ENCODE measurements around the gene FAM177A1. TPM values are rescaled to one million over a fixed set of nuclear protein-coding genes. Genes with fewer than 3 reads are reported as not detected.
"Not testable (repeated sequence)": the region's sequence is repeated elsewhere in the genome, so short reads cannot be mapped to it uniquely, and the experiment has no call there.

FAM177A1 gene
- total and polyA plus RNA-seq, 9 donors: 31.3 to 38.1 (median 34.5) TPM

DNA sequence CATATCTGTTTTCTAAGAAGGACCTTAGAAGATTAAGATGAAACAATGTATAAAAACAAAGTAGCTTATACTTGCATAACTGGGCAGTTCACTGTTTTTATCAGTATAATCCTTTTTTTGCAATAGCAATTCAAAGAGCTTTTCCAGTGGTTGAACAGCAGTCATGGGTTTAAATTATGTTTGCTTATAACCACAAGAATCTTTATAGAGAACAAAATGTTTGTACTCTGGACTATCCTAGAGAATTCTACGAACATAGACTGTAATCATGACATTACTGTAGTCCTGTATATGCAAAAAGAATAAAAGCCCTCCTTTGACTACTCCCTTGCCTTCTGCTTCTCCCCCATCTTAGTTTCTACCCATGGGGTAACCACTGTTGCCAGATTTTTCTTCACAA, 5.7 kb downstream of the FAM177A1 start:
- H3K27me3 ChIP-seq (ENCODE audit: control insufficient read depth, insufficient read depth, low read length): no peaks in the 10 kb centered on the region
- WGBS (ENCODE audit: insufficient coverage): no CpG with 5 or more reads among the region's 1 CpG
- H3K36me3 ChIP-seq (ENCODE audit: control insufficient read depth, insufficient read depth, low read length): peaks cover 3% of the 10 kb centered on the region
- H3K27ac ChIP-seq (ENCODE audit: low read length): no peak overlapping the region
- peaks cover 4% of the 10 kb centered on the region for H3K4me1 ChIP-seq (ENCODE audit: control insufficient read depth, insufficient read depth, low read length)
- H3K4me3 ChIP-seq (ENCODE audit: low read length): no peak overlapping the region
- no peak for DNase-seq
- H3K9me3 ChIP-seq (replicated peaks; ENCODE audit: control insufficient read depth, low read depth, low read length): no peaks in the 10 kb centered on the region

DNA sequence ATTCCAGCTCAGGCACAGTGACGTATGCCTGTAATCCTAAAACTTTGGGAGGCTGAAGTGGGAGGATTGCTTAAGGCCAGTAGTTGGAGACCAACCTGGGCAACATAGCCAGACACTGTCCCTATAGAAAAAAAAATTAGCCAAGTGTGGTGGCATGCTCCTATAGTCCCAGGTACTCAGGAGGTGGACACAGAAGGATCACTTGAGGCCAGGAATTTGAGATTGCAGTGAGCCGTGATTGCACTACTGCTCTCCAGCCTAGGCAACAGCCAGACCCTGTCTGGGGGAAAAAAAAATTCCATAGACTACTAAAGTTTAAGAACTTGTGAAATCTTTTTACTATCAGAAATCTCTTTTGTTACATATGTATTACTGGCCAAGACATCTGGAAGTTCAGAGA, 6.6 kb downstream of the FAM177A1 start:
- no peak overlapping the region for H3K27ac ChIP-seq (ENCODE audit: low read length)
- H3K4me1 ChIP-seq (ENCODE audit: control insufficient read depth, insufficient read depth, low read length): no peaks in the 10 kb centered on the region
- no peak for DNase-seq
- H3K27me3 ChIP-seq (ENCODE audit: control insufficient read depth, insufficient read depth, low read length): no peaks in the 10 kb centered on the region
- H3K9me3 ChIP-seq (replicated peaks; ENCODE audit: control insufficient read depth, low read depth, low read length): no peaks in the 10 kb centered on the region
- WGBS (ENCODE audit: insufficient coverage): 90% methylated on average over 2 of the region's 2 CpGs
- peaks cover 3% of the 10 kb centered on the region for H3K36me3 ChIP-seq (ENCODE audit: control insufficient read depth, insufficient read depth, low read length)
- no peak overlapping the region for H3K4me3 ChIP-seq (ENCODE audit: low read length)

DNA sequence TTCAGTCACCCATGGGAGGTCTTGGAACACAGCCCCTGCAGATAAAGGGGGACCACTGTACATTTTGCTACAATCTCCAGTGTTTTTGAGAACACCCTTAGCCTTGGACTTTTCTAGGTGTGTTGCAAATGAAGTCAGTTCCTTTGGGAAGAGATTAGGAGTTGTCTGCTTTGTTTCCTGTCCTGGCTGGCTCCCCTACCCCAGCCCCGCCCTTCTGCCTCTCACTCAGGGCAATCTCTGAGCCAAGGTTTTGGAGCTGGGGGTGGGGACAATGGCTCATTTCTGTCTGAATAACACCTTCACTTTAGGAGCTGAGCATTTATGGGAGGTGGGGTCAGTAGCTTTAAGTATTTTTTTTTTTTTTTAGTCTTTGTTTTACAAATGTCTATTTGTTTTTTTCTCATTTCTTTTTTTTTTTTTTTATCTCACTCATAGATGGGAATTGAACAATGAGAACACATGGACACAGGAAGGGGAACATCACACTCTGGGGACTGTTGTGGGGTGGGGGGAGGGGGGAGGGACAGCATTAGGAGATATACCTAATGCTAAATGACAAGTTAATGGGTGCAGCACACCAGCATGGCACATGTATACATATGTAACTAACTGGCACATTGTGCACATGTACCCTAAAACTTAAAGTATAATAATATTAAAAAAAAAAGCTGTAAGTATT, 15.2 kb downstream of the FAM177A1 start:
- WGBS (ENCODE audit: insufficient coverage): no CpG with 5 or more reads among the region's 1 CpG
- H3K4me1 ChIP-seq (ENCODE audit: control insufficient read depth, insufficient read depth, low read length); H3K27me3 ChIP-seq (ENCODE audit: control insufficient read depth, insufficient read depth, low read length); H3K27ac ChIP-seq (ENCODE audit: low read length); H3K9me3 ChIP-seq (replicated peaks; ENCODE audit: control insufficient read depth, low read depth, low read length); H3K4me3 ChIP-seq (ENCODE audit: low read length); DNase-seq: not testable (repeated sequence)
- H3K36me3 ChIP-seq (ENCODE audit: control insufficient read depth, insufficient read depth, low read length): peaks cover 22% of the 10 kb centered on the region

DNA sequence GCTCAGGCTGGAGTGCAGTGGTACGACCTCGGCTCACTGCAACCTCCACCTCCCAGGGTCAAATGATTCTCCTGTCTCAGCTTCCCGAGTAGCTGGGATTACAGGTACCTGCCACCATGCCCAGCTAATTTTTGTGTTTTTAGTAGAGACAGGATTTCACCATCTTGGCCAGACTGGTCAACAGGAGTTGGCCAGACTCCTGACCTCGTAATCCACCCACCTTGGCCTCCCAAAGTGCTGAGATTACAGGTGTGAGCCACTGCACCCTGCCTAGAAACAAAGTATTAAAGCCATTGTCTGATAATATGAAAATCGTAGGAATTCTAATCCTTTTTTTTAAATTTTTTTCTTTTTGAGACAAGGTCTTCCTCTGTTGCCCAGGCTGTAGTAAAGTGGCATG, 19.7 kb downstream of the FAM177A1 start:
- not testable (repeated sequence) for H3K9me3 ChIP-seq (replicated peaks; ENCODE audit: control insufficient read depth, low read depth, low read length); H3K27ac ChIP-seq (ENCODE audit: low read length); DNase-seq; H3K4me3 ChIP-seq (ENCODE audit: low read length); H3K4me1 ChIP-seq (ENCODE audit: control insufficient read depth, insufficient read depth, low read length); H3K27me3 ChIP-seq (ENCODE audit: control insufficient read depth, insufficient read depth, low read length)
- peaks cover 19% of the 10 kb centered on the region for H3K36me3 ChIP-seq (ENCODE audit: control insufficient read depth, insufficient read depth, low read length)
- WGBS (ENCODE audit: insufficient coverage): no CpG with 5 or more reads among the region's 5 CpGs

DNA sequence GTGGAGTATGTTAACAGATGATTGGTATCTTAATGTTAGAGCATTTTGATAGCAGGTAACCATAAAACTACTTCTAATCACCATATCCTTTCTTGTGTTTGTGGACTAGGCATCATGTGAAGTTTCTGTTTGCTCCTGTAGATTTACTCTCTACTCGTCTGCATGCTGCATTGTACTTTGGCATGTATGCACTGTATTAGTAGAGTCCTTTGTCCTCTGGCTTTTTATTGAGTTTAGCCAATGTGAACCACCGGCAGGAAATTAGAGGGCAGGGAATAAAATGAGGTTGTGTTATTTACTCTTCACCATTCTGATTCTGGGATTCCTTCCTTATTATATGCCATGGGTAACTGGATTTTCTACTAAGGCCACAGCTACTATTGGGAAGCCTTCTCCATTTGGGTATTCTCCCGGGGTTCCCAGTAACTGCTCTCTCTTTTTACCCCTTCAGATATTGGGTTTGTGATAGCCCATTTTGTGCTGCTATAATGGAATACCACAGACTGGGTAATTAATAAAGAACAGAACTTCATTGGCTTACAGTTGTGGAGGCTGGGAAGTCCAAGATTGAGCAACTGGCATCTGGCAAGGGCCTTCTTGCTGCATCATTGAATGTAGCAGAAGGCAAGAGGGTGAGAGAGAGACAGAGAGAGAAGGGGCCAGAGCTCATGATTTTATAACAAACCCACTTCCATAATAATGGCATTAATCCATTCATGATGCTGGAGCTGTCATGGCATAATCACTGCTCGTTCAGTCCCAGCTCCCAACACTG, 22.4 kb downstream of the FAM177A1 start:
- Histone ChIP-seq H3K27ac (ENCODE audit: low read length) (no peak overlapping the region), H3K4me3 (ENCODE audit: low read length) (no peak overlapping the region), H3K4me1 (ENCODE audit: control insufficient read depth, insufficient read depth, low read length) (no peaks in the 10 kb centered on the region), H3K9me3 (replicated peaks; ENCODE audit: control insufficient read depth, low read depth, low read length) (peaks cover 4% of the 10 kb centered on the region), H3K36me3 (ENCODE audit: control insufficient read depth, insufficient read depth, low read length) (peaks cover 14% of the 10 kb centered on the region), H3K27me3 (ENCODE audit: control insufficient read depth, insufficient read depth, low read length) (no peaks in the 10 kb centered on the region)
- no peak for DNase-seq
- no CpG with 5 or more reads among the region's 4 CpGs for WGBS (ENCODE audit: insufficient coverage)

DNA sequence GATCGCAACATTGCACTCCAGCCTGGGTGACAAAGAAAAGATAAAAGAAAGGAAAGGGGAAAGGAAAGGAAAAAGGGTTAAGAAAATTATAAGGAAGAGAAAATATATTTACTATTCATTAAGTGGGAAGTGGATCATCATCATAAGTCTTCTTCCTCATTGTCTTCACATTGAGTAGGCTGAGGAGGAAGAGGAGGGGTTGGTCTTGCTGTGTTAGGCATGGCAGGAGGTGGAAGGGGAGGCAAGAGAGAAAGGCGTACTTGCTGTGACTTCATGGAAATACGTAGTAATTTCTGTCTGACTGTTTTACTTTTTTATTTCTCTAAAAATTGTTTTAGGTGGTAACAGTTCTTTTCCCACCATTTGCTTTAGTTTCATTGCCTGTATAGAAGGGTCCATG, 26.2 kb downstream of the FAM177A1 start:
- DNase-seq: no peak
- no peaks in the 10 kb centered on the region for H3K4me1 ChIP-seq (ENCODE audit: control insufficient read depth, insufficient read depth, low read length)
- H3K27ac ChIP-seq (ENCODE audit: low read length): no peak overlapping the region
- 100% methylated on average over 1 of the region's 3 CpGs for WGBS (ENCODE audit: insufficient coverage)
- H3K36me3 ChIP-seq (ENCODE audit: control insufficient read depth, insufficient read depth, low read length): peaks cover 19% of the 10 kb centered on the region
- peaks cover 4% of the 10 kb centered on the region for H3K9me3 ChIP-seq (replicated peaks; ENCODE audit: control insufficient read depth, low read depth, low read length)
- H3K27me3 ChIP-seq (ENCODE audit: control insufficient read depth, insufficient read depth, low read length): no peaks in the 10 kb centered on the region
- no peak overlapping the region for H3K4me3 ChIP-seq (ENCODE audit: low read length)

DNA sequence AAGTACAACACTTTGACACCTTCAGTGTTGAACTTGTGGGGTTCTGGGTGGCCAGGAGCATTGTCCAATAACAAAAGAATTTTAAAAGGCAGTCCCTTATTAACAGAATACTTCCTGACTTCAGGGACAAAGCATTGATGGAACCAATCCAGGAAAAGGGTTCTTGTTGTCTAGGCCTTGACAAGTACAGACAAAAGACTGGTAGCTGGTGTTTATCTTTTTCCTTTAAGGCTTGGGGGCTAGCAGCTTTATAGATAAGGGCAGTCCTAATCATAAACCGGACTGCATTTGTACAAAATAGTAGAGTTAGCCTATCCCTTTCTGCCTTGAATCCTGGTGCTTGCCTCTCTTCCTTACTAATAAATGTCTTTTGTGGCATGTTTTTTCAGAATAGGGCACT, 27.4 kb downstream of the FAM177A1 start:
- no peaks in the 10 kb centered on the region for H3K27me3 ChIP-seq (ENCODE audit: control insufficient read depth, insufficient read depth, low read length)
- peaks cover 18% of the 10 kb centered on the region for H3K36me3 ChIP-seq (ENCODE audit: control insufficient read depth, insufficient read depth, low read length)
- no peak for DNase-seq
- no peak overlapping the region for H3K4me3 ChIP-seq (ENCODE audit: low read length)
- no CpG with 5 or more reads among the region's 1 CpG for WGBS (ENCODE audit: insufficient coverage)
- no peaks in the 10 kb centered on the region for H3K4me1 ChIP-seq (ENCODE audit: control insufficient read depth, insufficient read depth, low read length)
- H3K27ac ChIP-seq (ENCODE audit: low read length): no peak overlapping the region
- peaks cover 2% of the 10 kb centered on the region for H3K9me3 ChIP-seq (replicated peaks; ENCODE audit: control insufficient read depth, low read depth, low read length)

DNA sequence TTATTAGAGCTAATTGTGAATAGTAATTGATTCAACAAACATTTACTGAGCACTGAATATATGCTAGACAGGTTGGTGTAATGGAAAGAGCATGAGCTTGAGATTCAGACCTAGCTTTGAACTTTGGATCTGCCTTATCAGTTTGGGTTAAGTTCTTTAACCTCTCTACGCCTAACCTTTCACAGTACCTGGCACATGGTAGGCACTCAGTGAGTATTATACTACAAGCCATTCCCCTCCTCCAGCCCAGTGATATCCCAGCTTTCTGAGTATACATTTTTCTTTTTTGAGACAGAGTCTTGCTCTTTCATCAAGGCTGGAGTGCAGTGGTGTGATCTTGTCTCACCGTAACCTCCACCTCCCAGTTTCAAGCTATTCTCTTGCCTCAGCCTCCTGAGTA, 32.0 kb downstream of the FAM177A1 start:
- peaks cover 17% of the 10 kb centered on the region for H3K36me3 ChIP-seq (ENCODE audit: control insufficient read depth, insufficient read depth, low read length)

DNA sequence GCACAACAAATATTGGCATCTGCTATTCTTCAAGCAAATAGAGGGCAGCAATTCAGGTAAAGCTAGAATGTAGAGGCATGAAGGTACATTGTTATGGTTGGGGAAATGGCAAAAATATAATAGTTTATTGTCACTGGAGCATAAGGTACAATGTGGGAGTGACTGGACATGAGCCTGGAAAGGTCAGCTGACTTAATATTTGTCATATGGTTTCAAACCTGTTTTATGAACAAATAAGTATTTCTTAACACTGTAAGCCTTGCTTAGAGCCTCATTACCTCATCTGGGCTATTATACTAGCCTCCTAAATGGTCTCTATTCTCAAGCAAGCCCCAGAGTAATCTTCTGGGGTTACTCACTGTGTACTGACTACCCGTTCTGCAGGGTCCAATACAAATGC, 33.7 kb downstream of the FAM177A1 start:
- Histone ChIP-seq H3K27ac (ENCODE audit: low read length) (no peak overlapping the region), H3K9me3 (replicated peaks; ENCODE audit: control insufficient read depth, low read depth, low read length) (no peaks in the 10 kb centered on the region), H3K4me3 (ENCODE audit: low read length) (no peak overlapping the region), H3K27me3 (ENCODE audit: control insufficient read depth, insufficient read depth, low read length) (no peaks in the 10 kb centered on the region), H3K36me3 (ENCODE audit: control insufficient read depth, insufficient read depth, low read length) (peaks cover 9% of the 10 kb centered on the region), H3K4me1 (ENCODE audit: control insufficient read depth, insufficient read depth, low read length) (no peaks in the 10 kb centered on the region)
- DNase-seq: no peak
- WGBS (ENCODE audit: insufficient coverage): no CpG with 5 or more reads among the region's 1 CpG

More for the DNA sequence above, 32.0 kb downstream of the FAM177A1 start:
- H3K27ac ChIP-seq (ENCODE audit: low read length): no peak overlapping the region
- WGBS (ENCODE audit: insufficient coverage): 100% methylated on average over 1 of the region's 2 CpGs
- H3K9me3 ChIP-seq (replicated peaks; ENCODE audit: control insufficient read depth, low read depth, low read length): peaks cover 2% of the 10 kb centered on the region
- no peak for DNase-seq
- no peaks in the 10 kb centered on the region for H3K4me1 ChIP-seq (ENCODE audit: control insufficient read depth, insufficient read depth, low read length)
- H3K27me3 ChIP-seq (ENCODE audit: control insufficient read depth, insufficient read depth, low read length): no peaks in the 10 kb centered on the region
- H3K4me3 ChIP-seq (ENCODE audit: low read length): no peak overlapping the region

DNA sequence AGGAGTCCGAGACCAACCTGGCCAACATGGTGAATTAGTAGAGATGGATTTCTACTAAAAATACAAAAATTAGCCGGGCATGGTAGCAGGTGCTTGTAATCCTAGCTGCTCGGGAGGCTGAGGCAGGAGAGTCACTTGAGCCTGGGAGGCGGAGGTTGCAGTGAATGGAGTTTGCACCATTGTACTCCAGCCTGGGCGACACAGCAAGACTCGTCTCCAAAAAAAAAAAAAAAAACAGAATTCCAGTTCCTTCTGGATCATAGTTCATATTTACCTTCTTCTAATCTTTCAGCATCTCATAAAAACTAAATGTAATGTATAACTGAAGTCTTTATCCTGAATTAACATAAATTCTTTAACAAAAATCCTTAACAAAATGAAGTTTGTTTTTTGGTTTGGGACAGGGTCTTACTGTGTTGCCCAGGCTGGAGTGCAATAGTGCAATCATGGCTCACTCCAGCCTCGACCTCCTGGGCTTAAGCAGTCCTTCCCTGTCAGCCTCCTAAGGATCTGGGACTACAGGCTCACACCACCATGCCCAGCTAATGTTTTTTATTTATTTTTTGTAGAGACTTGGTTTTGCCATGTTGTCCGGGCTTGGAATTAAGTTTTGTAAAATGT, 37.6 kb downstream of the FAM177A1 start:
- no peak for DNase-seq
- H3K4me3 ChIP-seq (ENCODE audit: low read length): no peak overlapping the region
- WGBS (ENCODE audit: insufficient coverage): no CpG with 5 or more reads among the region's 8 CpGs
- H3K27ac ChIP-seq (ENCODE audit: low read length): no peak overlapping the region
- H3K36me3 ChIP-seq (ENCODE audit: control insufficient read depth, insufficient read depth, low read length): peaks cover 12% of the 10 kb centered on the region
- H3K27me3 ChIP-seq (ENCODE audit: control insufficient read depth, insufficient read depth, low read length): no peaks in the 10 kb centered on the region
- no peaks in the 10 kb centered on the region for H3K4me1 ChIP-seq (ENCODE audit: control insufficient read depth, insufficient read depth, low read length)
- no peaks in the 10 kb centered on the region for H3K9me3 ChIP-seq (replicated peaks; ENCODE audit: control insufficient read depth, low read depth, low read length)

Data from muscle of leg (tissue), 11 donors.